K562 (cell line): ENCODE results near the gene ZDHHC18. TPM values are rescaled to one million over a fixed set of nuclear protein-coding genes. Genes with fewer than 3 reads are reported as not detected.

Experiments used
- DDX20 ChIP-seq: fragments of 450-650 bp; IDR thresholded peaks from 2 replicates; pipeline ENCODE4 v1.6.1; 2016; ENCODE audit warnings: missing genetic modification characterization, low read depth, mild to moderate bottlenecking, missing compliant biosample characterization, moderate library complexity
- GABPB2 ChIP-seq: fragments of 250-450 bp; sonication (Bioruptor Pico); conservative IDR thresholded peaks from 2 replicates; pipeline ENCODE4 v1.5.1; 2021; ENCODE audit warnings: mild to moderate bottlenecking
- HDAC8 ChIP-seq: fragments of 450-650 bp; IDR thresholded peaks from 2 replicates; pipeline ENCODE4 v1.6.1; 2016; ENCODE audit warnings: mild to moderate bottlenecking, missing genetic modification characterization, moderate library complexity, missing compliant biosample characterization
- PTRF ChIP-seq: fragments of 450-650 bp; IDR thresholded peaks from 2 replicates; pipeline ENCODE4 v1.6.1; 2016; ENCODE audit warnings: mild to moderate bottlenecking, missing genetic modification characterization, missing compliant biosample characterization
- RBM25 ChIP-seq: fragments of 200-400 bp; formaldehyde crosslinking; IDR thresholded peaks from 2 replicates; pipeline ENCODE4 v1.6.1; 2018; ENCODE audit warnings: low read length, low read depth, moderate library complexity; ENCODE audit not compliant: severe bottlenecking
- TRIM28 ChIP-seq: fragments of 450-650 bp; IDR thresholded peaks from 2 replicates; pipeline ENCODE4 v1.6.1; 2017
- ZBTB7A ChIP-seq: IDR thresholded peaks from 2 replicates; pipeline ENCODE4 v1.6.1; 2011; ENCODE audit warnings: low read depth, mild to moderate bottlenecking, low read length, moderate library complexity, borderline replicate concordance; ENCODE audit not compliant: control insufficient read depth
- polyA plus RNA-seq, 8 experiments: library from polyadenylated mRNA; depleted of rRNA in 4 of 8; stranded (reverse) in 5 of 8; unstranded in 3 of 8; fragments of >200 nt; fragmentation: Nextera tagmentation in 2 of 8; fragmentation: Illumina TruSeq in 1 of 8; extraction: Ambion mirVana in 2 of 8; extraction: Trizol in 1 of 8; gene quantifications; 2 replicates each; pipeline versions ENCODE4 v1.2.1 to v1.2.3, GENCODE V29; 2011 to 2014; ENCODE audit warnings: inconsistent platforms in 1 of 8, missing spikeins in 1 of 8
- total RNA-seq, 7 experiments: library from RNA; depleted of rRNA in 6 of 7; stranded (reverse); fragments of >200 nt in 6 of 7; fragmentation: Illumina TruSeq in 2 of 7; extraction: Trizol in 2 of 7; gene quantifications; 2 replicates each; pipeline versions ENCODE4 v1.2.1 to v1.2.3, GENCODE V29; 2011 to 2021; ENCODE audit warnings: low replicate concordance in 1 of 7
- TF ChIP-seq, protein P1 (sequence below): sonication (generic); formaldehyde crosslinking; IDR thresholded peaks from 2 replicates; pipeline ENCODE4 v1.8.0; 2022; ENCODE audit warnings: mild to moderate bottlenecking, missing genetic modification reagents
- TF ChIP-seq, protein P2 (sequence below): sonication (generic); formaldehyde crosslinking; IDR thresholded peaks from 2 replicates; pipeline ENCODE4 v1.8.0; 2022; ENCODE audit warnings: mild to moderate bottlenecking, missing genetic modification reagents, borderline replicate concordance
- TF ChIP-seq, protein P3 (sequence below): fragments of 450-650 bp; IDR thresholded peaks from 2 replicates; pipeline ENCODE4 v1.6.1; 2016; ENCODE audit warnings: mild to moderate bottlenecking
- TF ChIP-seq, protein P4 (sequence below), 2 experiments: fragments of 450-650 bp; formaldehyde crosslinking in 1 of 2; IDR thresholded peaks; 2 replicates each; pipeline versions ENCODE4 v1.4.0 to v1.6.1; 2014 to 2020; ENCODE audit warnings: mild to moderate bottlenecking in 2 of 2, borderline replicate concordance in 1 of 2, low read depth in 1 of 2

Gene ZDHHC18
- total and polyA plus RNA-seq, 9 of the 15 experiments (the other 6 are each of a cell fraction or from before 2014, with no cell fraction given): 0.42 to 35.6 (median 15.8) TPM

DNA sequence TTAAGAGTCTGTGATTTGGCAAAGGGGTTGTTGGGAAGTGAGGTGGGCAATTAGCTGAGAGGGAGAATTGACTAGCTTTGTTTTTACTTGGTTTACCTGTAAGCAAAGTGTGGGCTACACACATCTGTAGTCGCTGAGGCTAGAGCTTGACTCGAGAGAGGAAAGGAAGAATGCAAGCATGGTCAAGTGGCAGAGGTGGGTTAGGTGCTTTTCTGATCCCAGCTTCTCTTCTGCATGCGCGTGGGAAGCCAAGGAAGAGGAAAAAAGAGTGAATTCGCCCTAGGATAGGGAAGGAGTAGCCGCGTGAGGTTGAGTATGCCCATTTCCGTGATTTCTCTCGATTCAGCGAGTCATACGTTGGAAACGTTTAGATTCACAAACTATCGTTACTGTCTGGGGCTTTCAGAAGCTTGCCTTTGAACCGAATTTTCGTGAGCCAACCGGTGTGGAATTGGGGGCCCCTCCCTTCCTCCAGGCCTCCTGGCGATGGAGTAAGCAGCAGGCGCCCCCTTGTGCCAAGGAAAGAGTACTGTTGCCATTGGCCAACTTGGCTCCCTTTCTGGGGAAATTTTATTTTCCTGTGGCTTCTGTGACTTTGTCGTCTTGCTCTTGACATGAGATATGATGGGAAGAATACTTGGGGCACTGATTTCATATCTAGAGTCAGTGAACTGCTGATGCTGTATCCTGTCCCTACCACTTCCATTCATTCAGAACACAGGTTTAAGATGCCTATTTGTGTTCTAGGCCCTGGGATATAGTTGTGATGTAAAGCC lies 37.5 kb upstream of the ZDHHC18 start (continued):
- TF ChIP-seq, protein P1, sequence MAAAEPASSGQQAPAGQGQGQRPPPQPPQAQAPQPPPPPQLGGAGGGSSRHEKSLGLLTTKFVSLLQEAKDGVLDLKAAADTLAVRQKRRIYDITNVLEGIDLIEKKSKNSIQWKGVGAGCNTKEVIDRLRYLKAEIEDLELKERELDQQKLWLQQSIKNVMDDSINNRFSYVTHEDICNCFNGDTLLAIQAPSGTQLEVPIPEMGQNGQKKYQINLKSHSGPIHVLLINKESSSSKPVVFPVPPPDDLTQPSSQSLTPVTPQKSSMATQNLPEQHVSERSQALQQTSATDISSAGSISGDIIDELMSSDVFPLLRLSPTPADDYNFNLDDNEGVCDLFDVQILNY (CRISPR knock-in tag): no peak
- TF ChIP-seq, protein P2, sequence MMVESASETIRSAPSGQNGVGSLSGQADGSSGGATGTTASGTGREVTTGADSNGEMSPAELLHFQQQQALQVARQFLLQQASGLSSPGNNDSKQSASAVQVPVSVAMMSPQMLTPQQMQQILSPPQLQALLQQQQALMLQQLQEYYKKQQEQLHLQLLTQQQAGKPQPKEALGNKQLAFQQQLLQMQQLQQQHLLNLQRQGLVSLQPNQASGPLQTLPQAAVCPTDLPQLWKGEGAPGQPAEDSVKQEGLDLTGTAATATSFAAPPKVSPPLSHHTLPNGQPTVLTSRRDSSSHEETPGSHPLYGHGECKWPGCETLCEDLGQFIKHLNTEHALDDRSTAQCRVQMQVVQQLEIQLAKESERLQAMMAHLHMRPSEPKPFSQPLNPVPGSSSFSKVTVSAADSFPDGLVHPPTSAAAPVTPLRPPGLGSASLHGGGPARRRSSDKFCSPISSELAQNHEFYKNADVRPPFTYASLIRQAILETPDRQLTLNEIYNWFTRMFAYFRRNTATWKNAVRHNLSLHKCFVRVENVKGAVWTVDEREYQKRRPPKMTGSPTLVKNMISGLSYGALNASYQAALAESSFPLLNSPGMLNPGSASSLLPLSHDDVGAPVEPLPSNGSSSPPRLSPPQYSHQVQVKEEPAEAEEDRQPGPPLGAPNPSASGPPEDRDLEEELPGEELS (CRISPR knock-in tag): 0 out of 2 replicates have a peak, but pooled peaks have one; percentile 52
- no peak for TF ChIP-seq RBM25
- no peak for TF ChIP-seq PTRF (tag)
- TF ChIP-seq, protein P3, sequence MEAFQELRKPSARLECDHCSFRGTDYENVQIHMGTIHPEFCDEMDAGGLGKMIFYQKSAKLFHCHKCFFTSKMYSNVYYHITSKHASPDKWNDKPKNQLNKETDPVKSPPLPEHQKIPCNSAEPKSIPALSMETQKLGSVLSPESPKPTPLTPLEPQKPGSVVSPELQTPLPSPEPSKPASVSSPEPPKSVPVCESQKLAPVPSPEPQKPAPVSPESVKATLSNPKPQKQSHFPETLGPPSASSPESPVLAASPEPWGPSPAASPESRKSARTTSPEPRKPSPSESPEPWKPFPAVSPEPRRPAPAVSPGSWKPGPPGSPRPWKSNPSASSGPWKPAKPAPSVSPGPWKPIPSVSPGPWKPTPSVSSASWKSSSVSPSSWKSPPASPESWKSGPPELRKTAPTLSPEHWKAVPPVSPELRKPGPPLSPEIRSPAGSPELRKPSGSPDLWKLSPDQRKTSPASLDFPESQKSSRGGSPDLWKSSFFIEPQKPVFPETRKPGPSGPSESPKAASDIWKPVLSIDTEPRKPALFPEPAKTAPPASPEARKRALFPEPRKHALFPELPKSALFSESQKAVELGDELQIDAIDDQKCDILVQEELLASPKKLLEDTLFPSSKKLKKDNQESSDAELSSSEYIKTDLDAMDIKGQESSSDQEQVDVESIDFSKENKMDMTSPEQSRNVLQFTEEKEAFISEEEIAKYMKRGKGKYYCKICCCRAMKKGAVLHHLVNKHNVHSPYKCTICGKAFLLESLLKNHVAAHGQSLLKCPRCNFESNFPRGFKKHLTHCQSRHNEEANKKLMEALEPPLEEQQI: no peak
- TF ChIP-seq, protein P4, sequence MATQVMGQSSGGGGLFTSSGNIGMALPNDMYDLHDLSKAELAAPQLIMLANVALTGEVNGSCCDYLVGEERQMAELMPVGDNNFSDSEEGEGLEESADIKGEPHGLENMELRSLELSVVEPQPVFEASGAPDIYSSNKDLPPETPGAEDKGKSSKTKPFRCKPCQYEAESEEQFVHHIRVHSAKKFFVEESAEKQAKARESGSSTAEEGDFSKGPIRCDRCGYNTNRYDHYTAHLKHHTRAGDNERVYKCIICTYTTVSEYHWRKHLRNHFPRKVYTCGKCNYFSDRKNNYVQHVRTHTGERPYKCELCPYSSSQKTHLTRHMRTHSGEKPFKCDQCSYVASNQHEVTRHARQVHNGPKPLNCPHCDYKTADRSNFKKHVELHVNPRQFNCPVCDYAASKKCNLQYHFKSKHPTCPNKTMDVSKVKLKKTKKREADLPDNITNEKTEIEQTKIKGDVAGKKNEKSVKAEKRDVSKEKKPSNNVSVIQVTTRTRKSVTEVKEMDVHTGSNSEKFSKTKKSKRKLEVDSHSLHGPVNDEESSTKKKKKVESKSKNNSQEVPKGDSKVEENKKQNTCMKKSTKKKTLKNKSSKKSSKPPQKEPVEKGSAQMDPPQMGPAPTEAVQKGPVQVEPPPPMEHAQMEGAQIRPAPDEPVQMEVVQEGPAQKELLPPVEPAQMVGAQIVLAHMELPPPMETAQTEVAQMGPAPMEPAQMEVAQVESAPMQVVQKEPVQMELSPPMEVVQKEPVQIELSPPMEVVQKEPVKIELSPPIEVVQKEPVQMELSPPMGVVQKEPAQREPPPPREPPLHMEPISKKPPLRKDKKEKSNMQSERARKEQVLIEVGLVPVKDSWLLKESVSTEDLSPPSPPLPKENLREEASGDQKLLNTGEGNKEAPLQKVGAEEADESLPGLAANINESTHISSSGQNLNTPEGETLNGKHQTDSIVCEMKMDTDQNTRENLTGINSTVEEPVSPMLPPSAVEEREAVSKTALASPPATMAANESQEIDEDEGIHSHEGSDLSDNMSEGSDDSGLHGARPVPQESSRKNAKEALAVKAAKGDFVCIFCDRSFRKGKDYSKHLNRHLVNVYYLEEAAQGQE (IDR thresholded peaks at IDR 0.05; ENCODE audit: borderline replicate concordance): peak; percentile 94
- TF ChIP-seq, protein P4 (CRISPR knock-in tag; IDR thresholded peaks at IDR 0.05; ENCODE audit: low read depth): no peak
- TF ChIP-seq ZBTB7A: no peak
- TF ChIP-seq HDAC8: no peak
- TF ChIP-seq GABPB2 (CRISPR knock-in tag): no peak
- no peak for TF ChIP-seq DDX20 (tag)
- no peak for TF ChIP-seq TRIM28
